GM12878 (cell line): ENCODE measurements around the gene RRAS. TPM values are rescaled to one million over a fixed set of nuclear protein-coding genes. Genes with fewer than 3 reads are reported as not detected.

Experiments used
- CEBPZ ChIP-seq: fragments of 150-350 bp; IDR thresholded peaks from 2 replicates; pipeline ENCODE4 v1.6.1; 2016; ENCODE audit warnings: low read depth, low read length
- ETV6 ChIP-seq, 2 experiments: fragments of 450-650 bp in 1 of 2; IDR thresholded peaks in 1 of 2; conservative IDR thresholded peaks in 1 of 2; 2 replicates each; pipeline ENCODE4 v1.6.1; 2014; ENCODE audit warnings: antibody characterized with exemption in 1 of 2, borderline replicate concordance in 1 of 2, low read depth in 1 of 2, mild to moderate bottlenecking in 1 of 2, moderate library complexity in 1 of 2
- PAX8 ChIP-seq: fragments of 450-650 bp; IDR thresholded peaks from 2 replicates; pipeline ENCODE4 v1.6.1; 2017; ENCODE audit warnings: mild to moderate bottlenecking, moderate library complexity
- PKNOX1 ChIP-seq: fragments of 450-650 bp; IDR thresholded peaks from 2 replicates; pipeline ENCODE4 v1.6.1; 2016; ENCODE audit warnings: mild to moderate bottlenecking
- REST ChIP-seq: IDR thresholded peaks from 2 replicates; pipeline ENCODE4 v1.6.1; 2012; ENCODE audit warnings: mild to moderate bottlenecking, low read depth, low read length
- RUNX3 ChIP-seq: IDR thresholded peaks from 2 replicates; pipeline ENCODE4 v1.6.1; 2012; ENCODE audit warnings: low read length, inconsistent platforms
- SKIL ChIP-seq: fragments of 450-650 bp; IDR thresholded peaks from 2 replicates; pipeline ENCODE4 v1.6.1; 2017; ENCODE audit warnings: mild to moderate bottlenecking, low read depth, inconsistent platforms; ENCODE audit not compliant: poor library complexity, severe bottlenecking
- SREBF2 ChIP-seq: IDR thresholded peaks from 2 replicates; pipeline ENCODE4 v1.6.1; 2012; ENCODE audit warnings: mild to moderate bottlenecking, low read length
- TARDBP ChIP-seq: IDR thresholded peaks from 2 replicates; pipeline ENCODE4 v1.6.1; 2016; ENCODE audit warnings: borderline replicate concordance
- TCF12 ChIP-seq: IDR thresholded peaks from 2 replicates; pipeline ENCODE4 v1.6.1; 2011; ENCODE audit warnings: low read depth, mild to moderate bottlenecking, low read length
- ZBTB11 ChIP-seq: fragments of 450-650 bp; formaldehyde crosslinking; IDR thresholded peaks from 2 replicates; pipeline ENCODE4 v1.5.0; 2022; ENCODE audit warnings: mild to moderate bottlenecking, missing genetic modification characterization
- ZNF207 ChIP-seq: fragments of 450-650 bp; IDR thresholded peaks from 2 replicates; pipeline ENCODE4 v1.6.1; 2014; ENCODE audit warnings: antibody characterized with exemption, mild to moderate bottlenecking, borderline replicate concordance
- ZNF217 ChIP-seq: fragments of 450-650 bp; IDR thresholded peaks from 2 replicates; pipeline ENCODE4 v1.6.1; 2017; ENCODE audit warnings: antibody characterized with exemption, mild to moderate bottlenecking
- polyA plus RNA-seq, 11 experiments: library from polyadenylated mRNA; depleted of rRNA in 4 of 11; unstranded in 6 of 11; stranded (reverse) in 5 of 11; fragments of >200 nt; fragmentation: Nextera tagmentation in 4 of 11; fragmentation: Illumina TruSeq in 1 of 11; extraction: Ambion mirVana in 4 of 11; extraction: Trizol in 1 of 11; gene quantifications; 1 replicate in 1 of 11; 2 replicates in 10 of 11; pipeline versions ENCODE4 v1.2.1 to v1.2.3, GENCODE V29; 2011 to 2016; ENCODE audit warnings: inconsistent platforms in 2 of 11, missing spikeins in 2 of 11, low read depth in 1 of 11
- total RNA-seq, 4 experiments: library from RNA; depleted of rRNA in 3 of 4; stranded (reverse); fragments of >200 nt in 3 of 4; fragmentation: Illumina TruSeq in 1 of 4; extraction: Trizol in 1 of 4; gene quantifications; 2 replicates each; pipeline versions ENCODE4 v1.2.1 to v1.2.3, GENCODE V29; 2013 to 2021

The RRAS gene
- total and polyA plus RNA-seq, 10 of the 15 experiments (the other 5 are each of a cell fraction or from before 2014, with no cell fraction given): 0.24 to 5.8 (median 1.8) TPM

- TF ChIP-seq CEBPZ: no peak
- no peak for TF ChIP-seq REST
- no peak for TF ChIP-seq PAX8
- TF ChIP-seq TCF12: no peak
- no peak for TF ChIP-seq SKIL
- no peak for TF ChIP-seq PKNOX1
- TF ChIP-seq ZBTB11 (CRISPR knock-in tag): no peak
- TF ChIP-seq SREBF2: no peak
- no peak for TF ChIP-seq TARDBP
- no peak for TF ChIP-seq ZNF207
- TF ChIP-seq ZNF217: no peak
- no peak for TF ChIP-seq ETV6 (conservative IDR thresholded peaks at IDR 0.05 in 1 of 2, IDR thresholded peaks at IDR 0.05 in 1 of 2; ENCODE audit: borderline replicate concordance in 1 of 2, low read depth in 1 of 2)
- TF ChIP-seq RUNX3: no peak
Measured at GRCh38 chr19:49689133-49690078, 49.5 kb upstream of the RRAS start, which contains the start of gene ADM5 (continued).
